ENCODE data around the gene SYF2. TPM values are rescaled to one million over a fixed set of nuclear protein-coding genes. Genes with fewer than 3 reads are reported as not detected.

Gene SYF2
- total and polyA plus RNA-seq, 2 donors (not counting 3 experiments of a cell fraction or from before 2014, with no cell fraction given): 9.3 to 38.0 TPM

- H2AFZ ChIP-seq (ENCODE audit: low read depth, low read length): no peak overlapping the region
- ChIA-PET CTCF (interaction anchor here (1.0 to 1.8 kb wide), 7 partner anchors 10 to 357 kb away, joined by 3 to 7 read pairs (median 4); no protein-coding TSS in a partner anchor), POLR2A (interaction anchor here (1.4 kb wide), 1 partner anchor 43 kb away, joined by 3 read pairs; the partner anchor contains the start of gene RSRP1)
- FAIRE-seq (peak; percentile 76), DNase-seq (ENCODE audit: low read depth, low spot score) (peak; percentile 21)
- H3K9me3 ChIP-seq (replicated peaks; ENCODE audit: control insufficient read depth, insufficient read depth, low read length): no peaks in the 10 kb centered on the region
- no TSS peak for BruUV-seq (replicated peaks)
- H3K4me2 ChIP-seq (ENCODE audit: insufficient read depth, low read length): no peak overlapping the region
- no peaks in the 10 kb centered on the region for H3K4me1 ChIP-seq (ENCODE audit: control insufficient read depth, extremely low read depth, insufficient read depth, low read length)
- no peaks in the 10 kb centered on the region for H3K79me2 ChIP-seq (ENCODE audit: control insufficient read depth, insufficient read depth, low read length)
- H3K9ac ChIP-seq (replicated peaks; ENCODE audit: extremely low read depth, insufficient read depth, low read length): no peak overlapping the region
- TF ChIP-seq POLR2A (IDR thresholded peaks at IDR 0.05; ENCODE audit: low read depth, low read length) (no peak), EZH2 (IDR thresholded peaks at IDR 0.05; ENCODE audit: borderline replicate concordance, low read depth, low read length, severe bottlenecking) (no peak), MAX (IDR thresholded peaks at IDR 0.05; ENCODE audit: insufficient read depth, insufficient read length) (no peak), POLR2AphosphoS5 (IDR thresholded peaks at IDR 0.05; ENCODE audit: insufficient read depth, low read depth, low read length) (no peak), CTCF (IDR thresholded peaks at IDR 0.05; ENCODE audit: extremely low read depth in 1 of 2, insufficient read depth in 1 of 2, low read depth in 1 of 2, low read length in 2 of 2) (peak; percentile 57 to 61)
- H3K9me1 ChIP-seq (replicated peaks; ENCODE audit: control insufficient read depth, extremely low read depth, insufficient read depth, low read length): no peaks in the 10 kb centered on the region
- intact Hi-C loops (cut with micrococcal nuclease) (loop anchor here (2.0 to 5.0 kb wide), 3 partner anchors 168 to 356 kb away; partner anchors contain the start of gene RUNX3), dilution Hi-C loops (cut with MboI; ENCODE audit: extremely low pct_ligation_motif_present, low sequenced_read_pairs) (no loop called here)
- H3K36me3 ChIP-seq (ENCODE audit: control insufficient read depth in 2 of 2, extremely low read depth in 1 of 2, insufficient read depth in 2 of 2, low read length in 2 of 2): no peaks in the 10 kb centered on the region
- H3K27ac ChIP-seq (ENCODE audit: insufficient read depth, low read depth, low read length): no peak overlapping the region
- H3K27me3 ChIP-seq (ENCODE audit: control insufficient read depth in 2 of 2, insufficient read depth in 2 of 2, low read length in 2 of 2): peaks cover 0 to 6% of the 10 kb centered on the region in 2 experiments
- H3K4me3 ChIP-seq (replicated peaks in 1 of 3; ENCODE audit: insufficient read depth in 1 of 3, low read depth in 1 of 3, low read length in 3 of 3): no peak overlapping the region
- H4K20me1 ChIP-seq (replicated peaks; ENCODE audit: control insufficient read depth, extremely low read depth, insufficient read depth, low read length): no peaks in the 10 kb centered on the region
Observed at GRCh38 chr1:25204797-25205480, 27.4 kb downstream of the SYF2 start.
